ENCODE data around the gene RWDD1.
"Not testable (repeated sequence)": the region's sequence is repeated elsewhere in the genome, so short reads cannot be mapped to it uniquely, and the experiment has no call there.

RWDD1 gene

GRCh38 chr6:116578335-116578734 is 7.0 kb downstream of the RWDD1 start:
- TF ChIP-seq POLR2A (IDR thresholded peaks at IDR 0.05; ENCODE audit: low read depth, low read length) (no peak), TAF1 (IDR thresholded peaks at IDR 0.05; ENCODE audit: borderline replicate concordance, low read depth, low read length) (no peak), POLR2AphosphoS5 (IDR thresholded peaks at IDR 0.05; ENCODE audit: low read depth, low read length) (no peak)
- DNase-seq (ENCODE audit: insufficient read length) (no peak), FAIRE-seq (no peak)

- no peak for DNase-seq (ENCODE audit: insufficient read length)
- FAIRE-seq, result no peak
- TF ChIP-seq POLR2AphosphoS5 (IDR thresholded peaks at IDR 0.05; ENCODE audit: low read depth, low read length) (no peak), POLR2A (IDR thresholded peaks at IDR 0.05; ENCODE audit: low read depth, low read length) (no peak), TAF1 (IDR thresholded peaks at IDR 0.05; ENCODE audit: borderline replicate concordance, low read depth, low read length) (no peak)
Measured at GRCh38 chr6:116579143-116579542, 7.8 kb downstream of the RWDD1 start.

GRCh38 chr6:116580198-116580597 is 8.9 kb downstream of the RWDD1 start:
- DNase-seq (ENCODE audit: insufficient read length) (no peak), FAIRE-seq (no peak)
- TF ChIP-seq POLR2AphosphoS5 (IDR thresholded peaks at IDR 0.05; ENCODE audit: low read depth, low read length), result no peak
- TF ChIP-seq TAF1 (IDR thresholded peaks at IDR 0.05; ENCODE audit: borderline replicate concordance, low read depth, low read length), result no peak
- TF ChIP-seq POLR2A (IDR thresholded peaks at IDR 0.05; ENCODE audit: low read depth, low read length), result no peak

GRCh38 chr6:116586276-116586675 is 15.0 kb downstream of the RWDD1 start:
- no peak for TF ChIP-seq POLR2AphosphoS5 (IDR thresholded peaks at IDR 0.05; ENCODE audit: low read depth, low read length)
- TF ChIP-seq POLR2A (IDR thresholded peaks at IDR 0.05; ENCODE audit: low read depth, low read length), result no peak
- no peak for TF ChIP-seq TAF1 (IDR thresholded peaks at IDR 0.05; ENCODE audit: borderline replicate concordance, low read depth, low read length)
- FAIRE-seq, result no peak

GRCh38 chr6:116586738-116587137 is 15.4 kb downstream of the RWDD1 start:
- FAIRE-seq (no peak), DNase-seq (ENCODE audit: insufficient read length) (no peak)
- TF ChIP-seq POLR2A (IDR thresholded peaks at IDR 0.05; ENCODE audit: low read depth, low read length) (no peak), TAF1 (IDR thresholded peaks at IDR 0.05; ENCODE audit: borderline replicate concordance, low read depth, low read length) (no peak), POLR2AphosphoS5 (IDR thresholded peaks at IDR 0.05; ENCODE audit: low read depth, low read length) (no peak)

More at GRCh38 chr6:116586276-116586675, 15.0 kb downstream of the RWDD1 start:
- no peak for DNase-seq (ENCODE audit: insufficient read length)

- no peak for DNase-seq (ENCODE audit: insufficient read length)
- TF ChIP-seq TAF1 (IDR thresholded peaks at IDR 0.05; ENCODE audit: borderline replicate concordance, low read depth, low read length) (no peak), POLR2AphosphoS5 (IDR thresholded peaks at IDR 0.05; ENCODE audit: low read depth, low read length) (no peak), POLR2A (IDR thresholded peaks at IDR 0.05; ENCODE audit: low read depth, low read length) (no peak)
- FAIRE-seq, result no peak
Measured at GRCh38 chr6:116595247-116595646, 23.9 kb downstream of the RWDD1 start.

- FAIRE-seq, result peak; percentile 42
- TF ChIP-seq POLR2AphosphoS5 (IDR thresholded peaks at IDR 0.05; ENCODE audit: low read depth, low read length) (no peak), TAF1 (IDR thresholded peaks at IDR 0.05; ENCODE audit: borderline replicate concordance, low read depth, low read length) (no peak), POLR2A (IDR thresholded peaks at IDR 0.05; ENCODE audit: low read depth, low read length) (no peak)
- no peak for DNase-seq (ENCODE audit: insufficient read length)
Measured at GRCh38 chr6:116596815-116597214, 25.5 kb downstream of the RWDD1 start.

GRCh38 chr6:116603916-116604315 is 32.6 kb downstream of the RWDD1 start:
- DNase-seq (ENCODE audit: insufficient read length); FAIRE-seq: not testable (repeated sequence)

GRCh38 chr6:116604868-116605267 is 33.6 kb downstream of the RWDD1 start:
- not testable (repeated sequence) for FAIRE-seq; DNase-seq (ENCODE audit: insufficient read length)

- DNase-seq (ENCODE audit: insufficient read length), result no peak
- TF ChIP-seq POLR2A (IDR thresholded peaks at IDR 0.05; ENCODE audit: low read depth, low read length) (no peak), TAF1 (IDR thresholded peaks at IDR 0.05; ENCODE audit: borderline replicate concordance, low read depth, low read length) (no peak), POLR2AphosphoS5 (IDR thresholded peaks at IDR 0.05; ENCODE audit: low read depth, low read length) (no peak)
- FAIRE-seq, result no peak
Measured at GRCh38 chr6:116605935-116606334, 34.6 kb downstream of the RWDD1 start.

- FAIRE-seq, result no peak
- TF ChIP-seq POLR2AphosphoS5 (IDR thresholded peaks at IDR 0.05; ENCODE audit: low read depth, low read length), result no peak
- TF ChIP-seq POLR2A (IDR thresholded peaks at IDR 0.05; ENCODE audit: low read depth, low read length), result no peak
- no peak for TF ChIP-seq TAF1 (IDR thresholded peaks at IDR 0.05; ENCODE audit: borderline replicate concordance, low read depth, low read length)
Measured at GRCh38 chr6:116611056-116611455, 39.8 kb downstream of the RWDD1 start.

GRCh38 chr6:116615937-116616736 is 44.8 kb downstream of the RWDD1 start, which contains the start of gene RSPH4A:
TSS of gene RSPH4A (plus strand) at chr6:116616479. CDS start at chr6:116616624, 145 bp downstream.
- FAIRE-seq, result peak; percentile 89
- peak; percentile 55 for DNase-seq (ENCODE audit: insufficient read length)
- TF ChIP-seq POLR2AphosphoS5 (IDR thresholded peaks at IDR 0.05; ENCODE audit: low read depth, low read length) (no peak), POLR2A (IDR thresholded peaks at IDR 0.05; ENCODE audit: low read depth, low read length) (no peak), TAF1 (IDR thresholded peaks at IDR 0.05; ENCODE audit: borderline replicate concordance, low read depth, low read length) (no peak)

More at GRCh38 chr6:116611056-116611455, 39.8 kb downstream of the RWDD1 start:
- DNase-seq (ENCODE audit: insufficient read length), result no peak

Measured in GM12892 (cell line).